Measurements from ENCODE around the gene AQP7. TPM values are rescaled to one million over a fixed set of nuclear protein-coding genes. Genes with fewer than 3 reads are reported as not detected.

Gene AQP7
- total and polyA plus RNA-seq, 2 donors (not counting 1 experiment from before 2014, with no cell fraction given): 0.09 to 0.83 TPM

DNA sequence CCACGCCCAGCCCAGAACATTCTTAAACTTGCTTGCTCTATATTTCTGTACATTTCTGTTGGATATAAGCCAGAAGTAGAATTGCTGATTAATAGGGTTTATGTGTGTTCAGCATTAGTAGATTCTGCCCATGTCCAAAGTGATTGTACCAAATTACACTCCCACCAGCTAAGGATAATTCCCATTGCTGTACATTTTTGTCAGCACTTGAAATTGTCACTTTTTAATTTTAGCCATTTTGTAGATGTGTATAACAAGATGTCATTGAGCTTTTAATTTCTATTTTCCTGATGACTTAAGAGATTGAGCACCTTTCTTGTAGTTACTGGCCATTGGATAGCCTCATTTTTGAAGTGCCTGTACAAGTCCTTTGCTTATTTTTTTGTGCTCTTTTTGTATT is 46.4 kb downstream of the AQP7 start:
- Histone ChIP-seq H3K4me2 (ENCODE audit: extremely low read depth, insufficient read depth, low read length) (no peak overlapping the region), H3K9ac (ENCODE audit: insufficient read depth, low read length) (no peak overlapping the region), H2AFZ (ENCODE audit: low read length) (no peak overlapping the region), H3K79me2 (ENCODE audit: control insufficient read depth, insufficient read depth, low read length) (no peaks in the 10 kb centered on the region), H3K27me3 (ENCODE audit: control insufficient read depth, insufficient read depth, low read length) (no peaks in the 10 kb centered on the region), H3K27ac (ENCODE audit: insufficient read depth, low read length) (no peak overlapping the region), H3K9me3 (ENCODE audit: control insufficient read depth, insufficient read depth, low read depth, low read length) (no peaks in the 10 kb centered on the region), H4K20me1 (ENCODE audit: control insufficient read depth, extremely low read depth, insufficient read depth, low read length) (no peaks in the 10 kb centered on the region), H3K4me1 (ENCODE audit: control insufficient read depth, extremely low read depth, insufficient read depth, low read length) (no peaks in the 10 kb centered on the region), H3K36me3 (ENCODE audit: control insufficient read depth, insufficient read depth, low read length) (no peaks in the 10 kb centered on the region), H3K4me3 (replicated peaks in 1 of 4; ENCODE audit: control extremely low read depth in 1 of 4, insufficient read depth in 1 of 4, low read depth in 3 of 4, low read length in 4 of 4) (no peak overlapping the region)
- no peak for DNase-seq (ENCODE audit: low read depth in 2 of 2)
- TF ChIP-seq EZH2 (IDR thresholded peaks at IDR 0.05; ENCODE audit: low read length, missing control alignments): no peak
- TF ChIP-seq, protein P1, sequence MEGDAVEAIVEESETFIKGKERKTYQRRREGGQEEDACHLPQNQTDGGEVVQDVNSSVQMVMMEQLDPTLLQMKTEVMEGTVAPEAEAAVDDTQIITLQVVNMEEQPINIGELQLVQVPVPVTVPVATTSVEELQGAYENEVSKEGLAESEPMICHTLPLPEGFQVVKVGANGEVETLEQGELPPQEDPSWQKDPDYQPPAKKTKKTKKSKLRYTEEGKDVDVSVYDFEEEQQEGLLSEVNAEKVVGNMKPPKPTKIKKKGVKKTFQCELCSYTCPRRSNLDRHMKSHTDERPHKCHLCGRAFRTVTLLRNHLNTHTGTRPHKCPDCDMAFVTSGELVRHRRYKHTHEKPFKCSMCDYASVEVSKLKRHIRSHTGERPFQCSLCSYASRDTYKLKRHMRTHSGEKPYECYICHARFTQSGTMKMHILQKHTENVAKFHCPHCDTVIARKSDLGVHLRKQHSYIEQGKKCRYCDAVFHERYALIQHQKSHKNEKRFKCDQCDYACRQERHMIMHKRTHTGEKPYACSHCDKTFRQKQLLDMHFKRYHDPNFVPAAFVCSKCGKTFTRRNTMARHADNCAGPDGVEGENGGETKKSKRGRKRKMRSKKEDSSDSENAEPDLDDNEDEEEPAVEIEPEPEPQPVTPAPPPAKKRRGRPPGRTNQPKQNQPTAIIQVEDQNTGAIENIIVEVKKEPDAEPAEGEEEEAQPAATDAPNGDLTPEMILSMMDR (conservative IDR thresholded peaks at IDR 0.05 in 1 of 2, IDR thresholded peaks at IDR 0.05 in 1 of 2; ENCODE audit: low read depth in 1 of 2, low read length in 2 of 2): no peak

DNA sequence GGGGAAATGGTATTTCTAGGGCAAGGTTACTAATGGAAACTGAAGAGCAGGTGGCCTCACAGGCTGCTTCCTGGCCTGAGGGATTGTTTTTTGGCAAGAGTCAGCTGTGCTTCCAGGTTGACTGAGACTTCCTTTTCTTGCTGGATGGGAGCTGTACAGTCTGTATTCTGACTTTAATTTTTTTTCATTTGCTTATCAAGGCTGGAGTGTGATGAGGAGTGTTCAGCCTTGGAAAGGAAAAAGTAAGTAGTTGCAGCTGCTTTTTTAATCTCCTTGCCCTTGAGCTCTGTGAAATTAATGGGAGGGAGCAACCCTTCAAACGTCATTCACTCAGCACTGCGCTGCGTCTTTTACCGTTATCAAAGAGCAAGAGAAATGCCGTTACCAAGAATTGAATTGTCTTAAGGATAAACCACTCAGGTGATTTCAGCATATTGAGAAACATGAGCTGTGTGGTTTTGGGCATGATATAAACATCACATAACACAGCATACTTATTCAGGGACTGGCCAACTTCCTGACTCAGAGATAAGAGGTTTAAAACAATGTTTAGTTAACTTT is 47.6 kb downstream of the AQP7 start:
- Histone ChIP-seq H3K4me2 (ENCODE audit: extremely low read depth, insufficient read depth, low read length) (no peak overlapping the region), H3K9ac (ENCODE audit: insufficient read depth, low read length) (no peak overlapping the region), H3K79me2 (ENCODE audit: control insufficient read depth, insufficient read depth, low read length) (no peaks in the 10 kb centered on the region), H3K27ac (ENCODE audit: insufficient read depth, low read length) (no peak overlapping the region), H3K27me3 (ENCODE audit: control insufficient read depth, insufficient read depth, low read length) (no peaks in the 10 kb centered on the region), H3K9me3 (ENCODE audit: control insufficient read depth, insufficient read depth, low read depth, low read length) (no peaks in the 10 kb centered on the region), H3K4me3 (replicated peaks in 1 of 4; ENCODE audit: control extremely low read depth in 1 of 4, insufficient read depth in 1 of 4, low read depth in 3 of 4, low read length in 4 of 4) (no peak overlapping the region), H4K20me1 (ENCODE audit: control insufficient read depth, extremely low read depth, insufficient read depth, low read length) (no peaks in the 10 kb centered on the region), H2AFZ (ENCODE audit: low read length) (no peak overlapping the region), H3K4me1 (ENCODE audit: control insufficient read depth, extremely low read depth, insufficient read depth, low read length) (peaks cover 1% of the 10 kb centered on the region), H3K36me3 (ENCODE audit: control insufficient read depth, insufficient read depth, low read length) (no peaks in the 10 kb centered on the region)
- TF ChIP-seq, protein P1 (conservative IDR thresholded peaks at IDR 0.05 in 1 of 2, IDR thresholded peaks at IDR 0.05 in 1 of 2; ENCODE audit: low read depth in 1 of 2, low read length in 2 of 2): no peak
- no peak for TF ChIP-seq EZH2 (IDR thresholded peaks at IDR 0.05; ENCODE audit: low read length, missing control alignments)
- DNase-seq (ENCODE audit: low read depth in 2 of 2): peak; percentile 76 to 87

DNA sequence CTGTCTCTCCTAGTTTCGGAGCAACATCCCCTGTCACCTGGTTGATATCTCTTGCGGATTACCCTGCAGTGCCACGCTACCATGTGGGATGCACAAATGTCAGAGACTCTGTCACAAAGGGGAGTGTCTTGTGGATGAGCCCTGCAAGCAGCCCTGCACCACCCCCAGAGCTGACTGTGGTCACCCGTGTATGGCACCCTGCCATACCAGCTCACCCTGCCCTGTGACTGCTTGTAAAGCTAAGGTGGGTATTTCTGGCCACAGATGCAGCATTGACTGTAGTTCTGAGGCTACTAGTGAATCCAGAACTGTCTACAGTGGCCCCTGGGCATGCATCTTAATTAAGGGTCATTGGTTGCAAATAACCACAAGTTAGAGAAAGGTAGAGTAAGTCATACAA is 50.8 kb downstream of the AQP7 start:
- H3K36me3 ChIP-seq (ENCODE audit: control insufficient read depth, insufficient read depth, low read length): peaks cover 1% of the 10 kb centered on the region
- no peak overlapping the region for H3K9ac ChIP-seq (ENCODE audit: insufficient read depth, low read length)
- no peak overlapping the region for H3K4me3 ChIP-seq (replicated peaks in 1 of 4; ENCODE audit: control extremely low read depth in 1 of 4, insufficient read depth in 1 of 4, low read depth in 3 of 4, low read length in 4 of 4)
- no peaks in the 10 kb centered on the region for H3K27me3 ChIP-seq (ENCODE audit: control insufficient read depth, insufficient read depth, low read length)
- no peaks in the 10 kb centered on the region for H3K9me3 ChIP-seq (ENCODE audit: control insufficient read depth, insufficient read depth, low read depth, low read length)
- H3K4me2 ChIP-seq (ENCODE audit: extremely low read depth, insufficient read depth, low read length): no peak overlapping the region
- no peaks in the 10 kb centered on the region for H3K79me2 ChIP-seq (ENCODE audit: control insufficient read depth, insufficient read depth, low read length)
- H4K20me1 ChIP-seq (ENCODE audit: control insufficient read depth, extremely low read depth, insufficient read depth, low read length): no peaks in the 10 kb centered on the region
- peak overlapping the region; percentile 79 for H3K27ac ChIP-seq (ENCODE audit: insufficient read depth, low read length)
- TF ChIP-seq EZH2 (IDR thresholded peaks at IDR 0.05; ENCODE audit: low read length, missing control alignments): no peak
- TF ChIP-seq, protein P1 (conservative IDR thresholded peaks at IDR 0.05 in 1 of 2, IDR thresholded peaks at IDR 0.05 in 1 of 2; ENCODE audit: low read depth in 1 of 2, low read length in 2 of 2): no peak
- DNase-seq (ENCODE audit: low read depth in 2 of 2): no peak
- no peak overlapping the region for H2AFZ ChIP-seq (ENCODE audit: low read length)
- peaks cover 2% of the 10 kb centered on the region for H3K4me1 ChIP-seq (ENCODE audit: control insufficient read depth, extremely low read depth, insufficient read depth, low read length)
